HG03139 (cell line): ENCODE data around the gene MEP1A.
"Not testable (repeated sequence)": the region's sequence is repeated elsewhere in the genome, so short reads cannot be mapped to it uniquely, and the experiment has no call there.

Source experiments
- ATAC-seq: cut with Tn5 transposase; IDR thresholded peaks from one replicate; pipeline ENCODE4 v1.9.1; 2021; ENCODE audit not compliant: unreplicated experiment

The MEP1A gene

DNA sequence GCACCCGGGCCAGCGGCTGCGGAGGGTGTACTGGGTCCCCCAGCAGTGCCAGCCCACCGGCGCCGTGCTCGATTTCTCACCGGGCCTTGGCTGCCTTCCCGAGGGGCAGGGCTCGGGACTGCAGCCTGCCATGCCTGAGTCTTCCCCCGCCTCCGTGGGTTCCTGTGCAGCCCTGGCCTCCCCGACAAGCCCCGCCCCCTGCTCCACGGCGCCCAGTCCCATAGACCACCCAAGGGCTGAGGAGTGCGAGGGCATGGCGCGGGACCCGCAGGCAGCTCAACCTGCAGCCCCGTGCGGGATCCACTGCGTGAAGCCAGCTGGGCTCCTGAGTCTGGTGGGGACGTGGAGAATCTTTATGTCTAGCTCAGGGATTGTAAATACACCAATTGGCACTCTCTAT, 18.5 kb upstream of the MEP1A start:
- ATAC-seq: not testable (repeated sequence)

DNA sequence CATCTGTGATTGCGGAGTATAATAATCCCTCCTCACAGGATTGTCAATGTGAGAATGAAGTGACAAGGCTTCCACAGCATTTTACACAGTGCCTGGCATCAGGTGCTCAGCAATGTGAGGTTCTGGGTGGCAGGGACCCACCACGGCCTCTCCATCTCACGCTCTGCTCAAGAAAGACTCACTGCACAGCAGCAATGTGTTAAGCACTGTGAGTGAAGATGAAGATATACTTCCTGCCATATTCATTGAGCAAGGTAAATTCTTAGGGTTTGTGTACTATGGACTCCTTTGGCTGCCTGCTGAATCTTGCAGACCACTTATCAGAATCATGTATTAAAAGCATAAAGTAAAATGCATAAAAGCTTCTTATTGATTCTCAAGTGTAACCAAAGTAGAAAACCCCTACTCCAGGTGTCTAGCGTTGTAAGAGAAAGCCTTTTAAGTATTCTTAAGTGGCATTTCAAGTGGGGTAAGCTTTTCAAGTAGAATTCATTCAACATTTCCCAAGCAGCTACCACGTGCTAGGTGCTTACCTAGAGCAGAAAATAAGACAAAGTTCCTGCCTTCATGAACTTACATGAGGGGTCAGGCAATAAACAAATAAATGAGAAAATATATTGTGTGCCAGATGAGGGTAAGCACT, 17.0 kb upstream of the MEP1A start:
- ATAC-seq: no peak

GRCh38 chr6:46777476-46778346, 15.5 kb upstream of the MEP1A start:
- no peak for ATAC-seq

DNA sequence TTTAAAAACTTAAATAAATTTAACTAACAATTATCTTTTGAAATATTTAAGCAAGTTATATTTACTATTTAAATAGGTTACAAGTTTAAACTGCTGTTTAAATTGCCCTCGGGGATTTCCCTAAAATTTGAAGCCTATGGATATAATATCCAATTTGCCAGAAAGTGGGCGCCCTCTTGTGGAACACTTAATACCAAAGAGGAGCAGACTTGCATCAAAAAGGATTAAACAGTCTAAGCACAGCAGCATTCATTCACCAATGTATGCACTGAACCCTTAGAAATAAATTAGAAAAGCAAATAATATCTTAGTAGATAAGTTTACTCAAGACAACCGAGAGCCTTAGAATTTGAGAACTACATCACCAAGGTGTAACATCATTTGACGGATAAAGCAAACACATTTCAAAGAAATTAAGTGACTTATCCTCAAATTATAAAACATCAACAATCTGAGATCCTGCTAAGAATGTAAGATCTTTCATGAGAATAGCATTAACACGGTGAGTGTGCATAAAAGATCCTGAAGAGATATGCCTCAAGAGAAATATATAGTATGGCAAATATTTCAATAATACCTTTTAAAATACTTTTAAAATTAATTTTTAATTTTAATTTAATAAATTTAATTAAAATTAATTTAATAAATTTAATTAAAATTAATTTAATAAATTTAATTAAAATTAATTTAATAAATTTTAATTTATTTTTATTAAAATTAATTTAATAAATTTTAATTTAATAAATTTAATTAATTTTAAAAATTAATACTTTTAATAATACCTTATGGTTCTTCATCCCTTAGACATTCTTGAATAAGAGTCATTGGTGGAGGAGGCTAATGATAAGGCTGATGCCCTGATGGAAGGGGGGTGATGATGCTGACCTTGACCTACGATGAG, 11.5 kb upstream of the MEP1A start:
- no peak for ATAC-seq

- no peak for ATAC-seq
Observed at GRCh38 chr6:46784535-46784934, 8.7 kb upstream of the MEP1A start.

- no peak for ATAC-seq
Observed at GRCh38 chr6:46787871-46788540, 5.2 kb upstream of the MEP1A start.

DNA sequence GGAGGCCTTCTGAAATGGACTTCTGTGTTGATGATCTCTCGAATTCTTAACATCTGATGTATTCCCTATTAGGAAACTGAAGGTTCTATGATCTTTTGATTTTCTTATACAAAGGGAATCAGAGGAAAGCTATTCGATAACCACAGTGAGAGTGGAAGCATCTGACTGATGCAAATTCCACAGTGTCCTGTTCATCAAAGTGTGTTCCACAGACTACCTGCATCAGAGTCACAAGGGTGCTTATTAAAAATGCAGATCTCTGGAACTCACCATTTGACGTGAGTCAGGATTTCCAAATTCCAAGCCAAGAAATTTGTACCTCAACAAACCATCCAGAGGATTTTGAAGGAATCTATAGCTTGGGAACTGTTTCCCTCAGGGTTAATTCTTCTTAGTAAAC, 4.4 kb upstream of the MEP1A start:
- ATAC-seq: no peak

- no peak for ATAC-seq
Observed at GRCh38 chr6:46789434-46790354, 3.5 kb upstream of the MEP1A start.

GRCh38 chr6:46790355-46790874, 2.8 kb upstream of the MEP1A start:
- ATAC-seq: no peak

DNA sequence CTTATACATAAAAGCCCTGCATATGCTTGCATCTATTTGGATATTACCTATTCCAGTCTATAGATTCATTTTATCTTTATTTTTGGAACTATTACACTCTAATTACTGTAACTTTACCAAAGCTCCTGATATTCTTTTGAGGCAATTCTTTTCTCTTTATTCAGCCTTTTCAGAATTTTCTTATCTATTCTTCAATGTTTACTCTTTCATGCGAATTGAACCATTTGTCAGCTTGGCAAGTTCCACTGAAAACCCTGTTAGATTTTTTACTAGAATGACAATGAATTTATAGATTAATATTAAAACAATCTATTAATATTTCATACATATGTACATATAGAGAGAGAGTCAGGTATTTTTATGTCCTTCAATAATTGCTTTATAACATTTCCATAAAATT, 554 bp upstream of the MEP1A start:
- ATAC-seq: no peak

- ATAC-seq: no peak
Observed at GRCh38 chr6:46794068-46794467, 879 bp downstream of the MEP1A start.

DNA sequence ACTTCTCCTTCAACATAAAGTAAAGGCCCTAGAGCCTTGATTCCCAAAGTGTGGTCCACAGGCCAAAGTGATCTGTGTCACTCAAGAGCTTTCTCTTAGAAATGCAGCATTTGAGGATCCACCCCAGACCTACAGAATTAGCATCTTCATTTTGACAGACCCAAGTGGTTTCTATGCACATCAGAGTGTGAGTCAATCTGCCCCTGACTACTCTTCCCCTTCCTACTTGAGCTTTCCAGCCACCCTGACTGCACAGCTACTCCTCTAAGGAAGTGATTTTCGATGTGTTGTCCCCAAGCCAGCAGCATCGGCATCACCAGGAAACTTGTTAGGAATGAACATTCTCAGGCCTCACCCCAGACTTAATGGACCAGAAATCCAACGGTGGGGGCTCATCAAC, 2.6 kb downstream of the MEP1A start:
- no peak for ATAC-seq

DNA sequence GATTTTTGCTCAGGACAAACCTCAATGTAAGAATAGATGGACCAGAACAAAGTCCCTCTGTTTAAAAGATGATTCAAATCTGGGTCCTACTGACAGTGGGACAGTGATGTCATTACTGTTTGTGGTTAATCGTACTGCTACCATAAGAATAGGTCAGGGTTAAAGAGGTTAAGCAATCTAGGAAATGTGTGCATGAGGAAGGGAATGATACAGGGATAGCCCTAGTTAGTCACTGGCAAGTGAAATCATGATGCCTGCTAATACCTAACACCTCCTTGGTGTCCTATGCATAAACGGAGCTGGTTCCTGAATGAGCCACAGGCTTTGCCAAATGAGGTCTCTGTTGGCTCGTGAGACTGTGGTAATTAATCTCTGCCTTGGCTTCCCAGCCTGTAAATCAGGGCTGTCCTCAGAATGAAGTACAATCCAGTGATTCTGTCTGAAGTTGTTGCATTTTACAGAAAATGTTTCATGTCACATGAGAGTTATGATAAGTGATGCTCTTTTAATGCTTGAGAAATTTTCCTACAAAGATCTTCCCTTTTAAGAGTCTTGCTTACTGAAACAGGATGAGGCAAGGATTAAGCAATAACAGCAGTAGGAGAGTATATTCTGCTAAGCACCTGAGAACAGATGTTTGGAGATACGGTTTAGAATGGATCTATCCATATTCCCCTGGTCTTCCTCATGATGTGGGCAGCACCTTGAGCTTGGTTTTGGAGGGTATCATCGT, 3.8 kb downstream of the MEP1A start:
- ATAC-seq: no peak

- ATAC-seq: no peak
Observed at GRCh38 chr6:46799657-46800056, 6.5 kb downstream of the MEP1A start.

DNA sequence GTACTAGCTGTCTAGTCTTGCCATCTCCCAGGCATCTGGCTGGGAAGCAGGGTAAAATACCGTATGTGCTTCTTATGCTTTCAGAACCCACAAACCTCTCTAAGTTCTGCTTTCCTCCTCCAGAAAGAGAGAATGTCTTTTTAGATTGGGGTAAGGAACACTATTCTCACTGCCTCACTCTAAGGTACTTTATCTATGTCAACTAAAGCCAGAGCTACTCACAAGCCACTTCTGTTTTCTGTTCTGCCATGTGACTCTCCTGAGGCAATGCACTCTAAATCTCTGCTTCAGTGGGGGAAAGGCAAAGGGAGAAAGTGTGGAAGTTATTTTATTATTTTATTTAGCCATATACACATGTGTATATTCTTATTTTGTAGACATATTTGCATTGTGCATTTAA, 15.6 kb downstream of the MEP1A start:
- ATAC-seq: no peak

DNA sequence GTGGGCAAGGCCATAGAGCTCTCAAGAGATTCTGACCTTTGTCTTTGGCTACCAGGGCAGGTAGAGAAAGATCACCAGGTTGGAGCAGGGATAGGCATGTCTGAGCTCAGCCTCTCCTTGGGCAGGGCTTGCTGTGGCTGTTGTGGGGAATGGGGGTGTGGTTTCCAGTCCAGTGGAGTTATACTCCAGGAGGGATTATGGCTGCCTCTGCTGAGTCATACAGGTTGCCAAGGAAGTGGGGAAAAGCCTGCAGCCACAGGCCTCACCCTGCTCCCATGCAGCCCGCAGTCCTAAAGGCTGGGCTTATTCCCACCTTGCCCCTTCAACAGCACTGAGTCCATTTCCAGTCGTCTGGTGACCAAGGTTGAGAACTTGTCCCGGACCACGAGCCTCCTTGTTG, 21.9 kb downstream of the MEP1A start:
- ATAC-seq: no peak

- no peak for ATAC-seq
Observed at GRCh38 chr6:46816626-46817025, 23.4 kb downstream of the MEP1A start.

DNA sequence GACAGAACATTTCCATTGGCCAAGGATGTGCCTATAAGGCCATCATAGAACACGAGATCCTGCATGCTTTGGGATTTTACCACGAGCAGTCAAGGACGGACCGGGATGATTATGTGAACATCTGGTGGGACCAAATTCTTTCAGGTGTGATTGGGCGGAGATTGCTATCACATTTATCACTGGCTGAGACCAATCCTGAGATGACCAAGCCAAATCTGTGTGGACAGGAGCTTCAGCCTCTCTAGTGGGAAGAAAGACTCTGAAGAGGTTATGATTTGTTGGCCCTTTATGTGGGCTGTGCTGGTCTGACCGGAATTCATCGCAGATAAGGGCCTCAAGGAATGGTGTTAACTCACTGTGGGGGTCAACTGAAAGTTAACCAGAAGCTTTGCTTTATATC, 26.4 kb downstream of the MEP1A start:
- ATAC-seq: no peak

DNA sequence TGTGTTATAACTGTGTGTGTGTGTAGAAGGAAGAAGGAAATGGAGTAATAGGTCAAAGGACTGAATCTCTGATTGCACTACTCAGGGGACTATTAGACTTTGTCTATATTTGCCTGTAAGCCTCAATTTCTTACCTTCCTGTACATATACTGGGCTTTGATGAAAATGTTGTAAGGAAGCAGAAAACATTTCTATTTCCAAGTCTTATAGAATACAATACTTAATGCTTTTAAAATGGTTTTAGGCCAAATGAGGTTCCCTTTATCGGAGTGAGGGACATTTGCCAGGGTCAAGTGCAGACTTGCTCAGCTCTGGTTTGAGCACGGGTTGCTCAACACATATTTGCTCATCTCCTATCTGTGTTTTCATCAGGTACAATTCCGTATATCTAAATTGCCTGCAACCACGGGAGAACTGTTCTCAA, 28.3 kb downstream of the MEP1A start:
- ATAC-seq: no peak
